SU-DHL-6 (cell line): ENCODE data around the gene GCH1.
"Not testable (repeated sequence)": the region's sequence is repeated elsewhere in the genome, so short reads cannot be mapped to it uniquely, and the experiment has no call there.

Experiments used
- H2AFZ ChIP-seq: fragments of 200-600 bp; sonication (generic); 2 replicates; pipeline ENCODE4 v1.6.1; 2014; ENCODE audit warnings: low read depth, mild to moderate bottlenecking, moderate library complexity, mixed read lengths, antibody characterized with exemption, low read length; ENCODE audit not compliant: severe bottlenecking
- H3F3A ChIP-seq: fragments of 200-600 bp; shearing (Covaris generic); 2 replicates; pipeline ENCODE4 v1.6.0; 2016; ENCODE audit warnings: antibody characterized with exemption, mild to moderate bottlenecking; ENCODE audit not compliant: insufficient read depth
- H3K27ac ChIP-seq: fragments of 200-600 bp; sonication (generic); 2 replicates; pipeline ENCODE4 v1.5.1; 2016; ENCODE audit warnings: low read depth, mild to moderate bottlenecking, low read length, moderate library complexity, mixed read lengths
- H3K27me3 ChIP-seq: fragments of 200-600 bp; sonication (generic), shearing (Covaris generic); 2 replicates; pipeline ENCODE4 v1.6.0; 2014; ENCODE audit warnings: mild to moderate bottlenecking, low read length
- H3K36me3 ChIP-seq: fragments of 200-600 bp; sonication (generic); 2 replicates; pipeline ENCODE4 v1.6.1; 2014; ENCODE audit warnings: mild to moderate bottlenecking, low read length, mixed read lengths
- H3K4me2 ChIP-seq: fragments of 300-600, 200-600 bp; shearing (Covaris generic), sonication (generic); 2 replicates; pipeline ENCODE4 v1.6.0; 2014; ENCODE audit warnings: low read length, low read depth, mild to moderate bottlenecking; ENCODE audit not compliant: poor library complexity, severe bottlenecking
- H3K4me3 ChIP-seq: fragments of 200-600 bp; sonication (generic); 2 replicates; pipeline ENCODE4 v1.5.1; 2014; ENCODE audit warnings: antibody characterized with exemption, low read length, mild to moderate bottlenecking, mixed read lengths; ENCODE audit not compliant: insufficient read depth, poor library complexity, severe bottlenecking
- H3K79me2 ChIP-seq: fragments of 200-600 bp; sonication (generic); 2 replicates; pipeline ENCODE4 v1.6.1; 2014; ENCODE audit warnings: mild to moderate bottlenecking, low read length, moderate library complexity; ENCODE audit not compliant: insufficient read depth
- H3K9ac ChIP-seq: fragments of 200-600 bp; sonication (generic); 2 replicates; pipeline ENCODE4 v1.7.0; 2014; ENCODE audit warnings: mild to moderate bottlenecking, low read length
- H3K9me2 ChIP-seq: fragments of 200-600 bp; sonication (generic); replicated peaks from 2 replicates; pipeline ENCODE4 v1.6.1; 2014; ENCODE audit warnings: low read length; ENCODE audit not compliant: insufficient read depth
- H3K9me3 ChIP-seq: fragments of 200-600 bp; sonication (generic); 2 replicates; pipeline ENCODE4 v1.6.1; 2014; ENCODE audit warnings: low read length, mixed read lengths; ENCODE audit not compliant: insufficient read depth
- H4K20me1 ChIP-seq: fragments of 200-600 bp; sonication (generic); 2 replicates; pipeline ENCODE4 v1.6.1; 2014; ENCODE audit warnings: low read depth, mild to moderate bottlenecking, antibody characterized with exemption, low read length, moderate library complexity, mixed read lengths
- CTCF ChIP-seq: fragments of 200-600 bp; sonication (generic); IDR thresholded peaks from one replicate; pipeline ENCODE4 v1.5.1; 2017; ENCODE audit warnings: antibody characterized with exemption, mild to moderate bottlenecking, low read length, moderate library complexity; ENCODE audit not compliant: insufficient read depth, poor library complexity, severe bottlenecking
- EZH2phosphoT487 ChIP-seq: fragments of 200-600 bp; sonication (generic), shearing (Covaris generic); conservative IDR thresholded peaks from 2 replicates; pipeline ENCODE4 v1.6.1; 2018; ENCODE audit warnings: mild to moderate bottlenecking, antibody characterized with exemption, low read length, moderate library complexity, mixed read lengths

Gene GCH1

GRCh38 chr14:54804538-54805041 lies 98.0 kb downstream of the GCH1 start:
- Histone ChIP-seq H3K4me3 (no peak overlapping the region), H3K9ac (no peak overlapping the region), H3K79me2 (no peaks in the 10 kb centered on the region), H3F3A (no peaks in the 10 kb centered on the region), H3K27ac (no peak overlapping the region), H3K9me3 (no peaks in the 10 kb centered on the region), H4K20me1 (no peaks in the 10 kb centered on the region), H3K27me3 (no peaks in the 10 kb centered on the region), H3K9me2 (no peaks in the 10 kb centered on the region), H3K36me3 (no peaks in the 10 kb centered on the region), H3K4me2 (no peak overlapping the region), H2AFZ (no peak overlapping the region)
- TF ChIP-seq EZH2phosphoT487, result no peak
- TF ChIP-seq CTCF, result no peak

GRCh38 chr14:54803926-54804537 lies 98.6 kb downstream of the GCH1 start:
- TF ChIP-seq CTCF (no peak), EZH2phosphoT487 (no peak)
- Histone ChIP-seq H3F3A (no peaks in the 10 kb centered on the region), H3K36me3 (no peaks in the 10 kb centered on the region), H3K79me2 (no peaks in the 10 kb centered on the region), H3K9me2 (no peaks in the 10 kb centered on the region), H3K27ac (no peak overlapping the region), H2AFZ (no peak overlapping the region), H3K9ac (no peak overlapping the region), H3K9me3 (no peaks in the 10 kb centered on the region), H3K4me3 (no peak overlapping the region), H4K20me1 (no peaks in the 10 kb centered on the region), H3K4me2 (no peak overlapping the region), H3K27me3 (no peaks in the 10 kb centered on the region)

GRCh38 chr14:54803396-54803795 lies 99.2 kb downstream of the GCH1 start:
- Histone ChIP-seq H4K20me1 (no peaks in the 10 kb centered on the region), H3K9me3 (no peaks in the 10 kb centered on the region), H3K9ac (no peak overlapping the region), H3K4me2 (no peak overlapping the region), H3K36me3 (no peaks in the 10 kb centered on the region), H3K79me2 (no peaks in the 10 kb centered on the region), H3K9me2 (no peaks in the 10 kb centered on the region), H3K4me3 (no peak overlapping the region), H3F3A (no peaks in the 10 kb centered on the region), H2AFZ (no peak overlapping the region), H3K27ac (no peak overlapping the region), H3K27me3 (no peaks in the 10 kb centered on the region)
- TF ChIP-seq CTCF (no peak), EZH2phosphoT487 (no peak)

GRCh38 chr14:54801482-54801881 lies 101.1 kb downstream of the GCH1 start:
- H3K79me2 ChIP-seq, H3K4me2 ChIP-seq, H2AFZ ChIP-seq, H3K9ac ChIP-seq, H3K27me3 ChIP-seq, H3K36me3 ChIP-seq, H3K27ac ChIP-seq, H3K9me3 ChIP-seq, H4K20me1 ChIP-seq, H3K4me3 ChIP-seq, H3F3A ChIP-seq, H3K9me2 ChIP-seq: not testable (repeated sequence)
